SK-N-MC (cell line): ENCODE data around the gene POMT1.

ENCODE experiments used
- EZH2 ChIP-seq: fragments of 200-600 bp; sonication (generic); IDR thresholded peaks from one replicate; pipeline ENCODE4 v1.6.1; 2017; ENCODE audit warnings: antibody characterized with exemption
- FOXP2 ChIP-seq: optimal IDR thresholded peaks from 2 replicates; pipeline ENCODE3; 2011; ENCODE audit warnings: mild to moderate bottlenecking, moderate library complexity; ENCODE audit not compliant: insufficient read depth; ENCODE audit errors: extremely low read length, control extremely low read depth
- POLR2AphosphoS5 ChIP-seq: IDR thresholded peaks from 2 replicates; pipeline ENCODE4 v1.6.1; 2012; ENCODE audit warnings: mild to moderate bottlenecking, low read depth, low read length, borderline replicate concordance

DNA sequence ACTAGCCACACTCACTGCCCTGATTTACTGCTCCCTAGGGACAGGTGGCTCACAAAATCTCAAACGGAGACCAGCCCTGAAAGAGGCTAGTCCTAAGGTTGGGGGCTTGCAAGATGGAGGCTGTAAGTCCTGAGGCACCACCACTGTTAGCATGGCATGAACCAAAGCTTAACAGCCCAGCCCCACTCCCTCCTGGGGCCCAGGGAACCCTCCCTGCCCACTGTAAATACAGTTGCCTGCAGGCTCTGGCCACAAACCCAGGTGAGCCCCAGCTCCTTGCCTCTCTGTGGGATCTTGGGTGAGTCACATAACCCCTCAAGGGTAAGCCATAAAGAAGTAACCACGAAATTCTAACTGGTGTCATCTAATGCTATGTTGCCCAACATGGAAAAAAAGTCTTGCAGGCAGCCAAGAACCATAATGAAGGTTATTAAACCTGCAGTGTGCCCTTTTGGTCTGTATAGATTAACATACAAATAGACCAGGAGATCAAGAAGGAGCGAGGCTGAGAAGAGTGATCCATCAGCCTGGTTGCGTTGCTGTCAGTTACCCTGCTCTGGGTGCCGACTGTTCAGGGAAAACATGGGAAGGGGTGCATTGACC lies 1.7 kb upstream of the POMT1 start:
- no peak for TF ChIP-seq EZH2
- TF ChIP-seq POLR2AphosphoS5 = peak; percentile 3; the same call in 1 of the 2 replicates
- TF ChIP-seq FOXP2 = no peak
